Measurements from ENCODE around the gene LRRC10. TPM values are rescaled to one million over a fixed set of nuclear protein-coding genes. Genes with fewer than 3 reads are reported as not detected.

Gene LRRC10
- total and polyA plus RNA-seq, 4 experiments from 2014 or later, result not detected

Small RNAs within 50 kb of the gene (microRNA-seq; reads per million reads assigned to microRNA genes)
- not detected for gene MIR3913-1 (ENCODE audit: borderline microRNAs expressed, borderline number of aligned reads, borderline replicate concordance)
- not detected for gene MIR3913-2 (ENCODE audit: borderline microRNAs expressed, borderline number of aligned reads, borderline replicate concordance)

Other genes starting within 250 kb of the LRRC10 start
- gene FRS2, start 140.5 kb downstream of the LRRC10 start, total RNA-seq, result 10 to 100 TPM; 21.2 to 22.2 TPM
- gene FRS2, start 140.5 kb downstream of the LRRC10 start, polyA plus RNA-seq, result 1 to 10 TPM; 8.6 to 9.3 TPM
- 100 to 1,000 TPM in 1 of 2 experiments, 10 to 100 TPM in 1; 92.6 to 104 TPM for gene CCT2, start 25.4 kb downstream of the LRRC10 start, total RNA-seq
- 100 to 1,000 TPM; 139 to 146 TPM for gene CCT2, start 25.4 kb downstream of the LRRC10 start, polyA plus RNA-seq
- not detected for gene BEST3, start 88.4 kb upstream of the LRRC10 start, total RNA-seq
- gene BEST3, start 88.4 kb upstream of the LRRC10 start, polyA plus RNA-seq, result not detected
- gene RAB3IP, start 128.0 kb upstream of the LRRC10 start, total RNA-seq, result 10 to 100 TPM; 38.6 to 40.3 TPM
- gene RAB3IP, start 128.0 kb upstream of the LRRC10 start, polyA plus RNA-seq, result 10 to 100 TPM; 33.1 to 43.8 TPM
- gene MYRFL, start 214.3 kb upstream of the LRRC10 start, total RNA-seq, result not detected
- not detected for gene MYRFL, start 214.3 kb upstream of the LRRC10 start, polyA plus RNA-seq